ENCODE data around the gene SIGMAR1.

SIGMAR1 gene

DNA sequence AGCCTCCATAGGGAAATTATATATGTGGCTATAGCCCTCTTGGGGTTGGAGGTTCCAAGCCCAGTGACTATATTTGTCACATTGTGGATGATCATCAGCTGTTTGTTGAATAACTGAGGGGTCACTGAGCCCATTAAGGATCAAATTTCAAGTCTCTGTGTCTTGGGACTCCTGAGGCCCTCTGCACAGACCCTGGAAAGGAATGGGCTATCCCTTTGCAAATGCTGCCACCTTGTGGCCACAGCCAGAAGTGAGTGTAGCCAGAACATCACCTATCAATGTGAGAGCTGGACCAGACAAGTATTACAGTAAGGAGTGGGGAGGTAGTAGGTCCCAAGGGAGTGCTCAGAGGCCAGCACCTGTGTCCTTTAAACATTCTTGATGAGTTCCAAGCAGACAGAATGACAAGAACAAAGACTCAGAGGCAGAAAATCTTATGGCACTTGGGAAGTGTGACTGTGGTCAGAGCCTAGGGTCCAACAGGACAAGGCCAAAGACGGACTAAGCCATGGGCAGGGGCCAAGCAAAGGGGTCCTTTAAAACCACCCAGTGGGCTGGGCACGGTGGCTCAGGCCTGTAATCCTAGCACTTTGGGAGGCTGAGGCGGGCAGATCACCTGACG is 33.9 kb downstream of the SIGMAR1 start:
- DNase-seq (ENCODE audit: low spot score), result peak; percentile 90

DNA sequence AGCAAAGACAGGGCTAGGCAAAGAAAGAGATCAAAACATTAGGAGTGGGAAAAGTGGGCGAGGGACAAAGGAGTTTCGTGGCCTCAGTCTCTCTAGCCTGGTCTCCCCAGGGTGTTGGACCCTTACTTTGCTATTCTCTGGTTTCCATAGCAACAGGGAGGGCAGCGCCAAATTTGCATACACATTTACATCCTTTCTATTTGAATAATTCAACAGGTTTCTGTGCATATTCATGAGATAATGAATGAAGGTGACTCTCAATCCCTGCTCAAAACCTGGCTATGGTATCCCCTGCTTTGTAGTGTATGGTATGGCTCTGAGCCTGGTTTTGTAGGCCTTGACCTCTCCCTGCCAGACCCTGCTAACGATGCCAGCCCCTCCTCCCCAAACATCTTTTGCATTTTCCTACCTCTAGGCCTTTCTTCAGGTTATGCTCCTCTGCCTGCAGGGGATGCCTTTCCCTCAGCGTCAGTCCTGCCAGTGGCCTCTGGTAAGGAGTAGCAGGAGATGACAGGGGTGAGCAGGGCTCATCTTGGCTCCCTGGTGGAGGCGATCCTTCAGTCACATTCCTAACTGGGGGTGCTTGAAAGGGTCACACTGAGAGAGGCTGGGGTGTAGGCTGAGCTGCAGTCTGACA is 35.5 kb downstream of the SIGMAR1 start:
- DNase-seq (ENCODE audit: low spot score), result no peak

GRCh38 chr9:34600908-34601307 is 36.7 kb downstream of the SIGMAR1 start:
- no peak for DNase-seq (ENCODE audit: low spot score)

- DNase-seq (ENCODE audit: low spot score), result no peak
Observed at GRCh38 chr9:34599546-34599945, 38.0 kb downstream of the SIGMAR1 start.

- DNase-seq (ENCODE audit: low spot score), result no peak
Observed at GRCh38 chr9:34594177-34594576, 43.4 kb downstream of the SIGMAR1 start.

DNA sequence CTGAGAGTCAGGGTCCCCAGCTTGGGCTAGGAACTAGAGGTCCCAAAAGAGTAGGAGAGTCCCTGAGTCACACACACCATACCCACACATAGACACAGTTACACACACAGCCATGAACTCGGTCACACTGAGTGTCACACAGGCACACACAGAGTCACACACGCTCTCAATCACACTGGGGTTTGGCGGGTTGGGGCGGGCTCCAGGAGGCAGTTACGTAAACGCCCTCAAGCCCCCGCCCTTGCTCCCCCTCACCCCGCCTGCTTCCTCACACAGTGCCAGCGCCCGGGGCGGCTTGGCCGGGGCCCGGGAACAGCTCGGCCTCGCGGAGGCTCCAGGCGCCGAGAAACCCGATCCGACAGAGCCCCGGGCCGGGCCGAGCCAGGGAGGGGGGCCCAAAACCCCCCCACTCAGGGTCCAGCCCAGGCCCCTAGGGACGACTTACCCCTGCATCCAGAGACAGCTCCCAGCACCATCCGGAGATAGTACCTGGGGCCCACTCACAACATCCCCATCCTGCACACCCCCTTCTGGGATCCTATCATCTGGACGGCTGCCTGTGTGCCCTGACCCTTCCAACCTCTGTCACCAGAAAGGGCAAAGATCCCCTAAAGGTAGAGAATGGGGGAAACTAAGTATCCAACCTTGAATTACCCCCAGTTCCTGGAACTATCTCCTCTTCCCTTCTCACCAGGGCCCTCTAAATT is 44.5 kb downstream of the SIGMAR1 start:
- DNase-seq (ENCODE audit: low spot score), result peak; percentile 38

DNA sequence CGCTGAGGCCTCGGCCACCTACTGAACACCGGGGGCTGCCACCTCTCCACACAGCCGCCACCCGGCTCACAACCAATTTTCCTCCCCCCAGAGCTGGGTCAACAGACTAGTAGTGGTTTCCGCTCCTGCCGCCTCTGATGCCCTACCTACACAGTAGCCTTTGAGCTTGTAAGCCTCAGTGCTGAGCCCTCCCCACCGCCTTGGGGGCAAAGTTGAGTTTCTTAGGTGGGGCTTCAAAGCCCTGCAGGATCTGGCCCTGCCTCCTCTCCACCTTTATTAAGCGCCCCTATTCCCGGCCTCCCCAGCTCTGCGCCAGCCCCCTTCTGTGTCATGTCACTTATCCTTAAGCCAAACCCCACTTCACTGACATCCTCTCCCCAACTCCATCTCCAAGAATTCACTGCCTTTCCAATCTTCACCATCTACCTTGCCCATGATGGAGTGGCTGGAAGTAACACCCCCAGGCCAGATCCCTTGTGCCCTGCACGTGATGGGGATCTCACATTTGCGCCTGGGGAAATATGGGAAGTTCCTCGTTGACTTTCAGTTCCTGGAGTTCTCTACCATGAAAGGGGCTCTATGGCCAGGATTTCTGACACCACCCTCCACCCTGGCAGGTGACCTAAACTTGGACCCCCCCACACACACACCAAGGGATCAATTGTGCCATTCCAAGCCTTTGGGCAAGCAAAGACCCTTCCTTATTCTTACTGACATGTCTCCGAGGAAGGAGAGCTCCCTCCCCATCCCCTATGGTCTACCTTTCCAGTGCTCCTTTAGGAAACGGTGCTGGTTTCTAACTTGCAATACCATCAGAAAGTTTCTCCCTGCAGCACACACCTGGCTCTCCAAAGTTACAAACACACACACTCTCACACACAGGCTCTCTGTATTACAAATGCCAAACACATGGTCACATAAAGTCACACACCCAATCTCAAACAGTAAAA is 45.4 kb downstream of the SIGMAR1 start:
- DNase-seq (ENCODE audit: low spot score), result no peak

GRCh38 chr9:34591248-34591916 is 46.2 kb downstream of the SIGMAR1 start:
- peak; percentile 92 for DNase-seq (ENCODE audit: low spot score)

DNA sequence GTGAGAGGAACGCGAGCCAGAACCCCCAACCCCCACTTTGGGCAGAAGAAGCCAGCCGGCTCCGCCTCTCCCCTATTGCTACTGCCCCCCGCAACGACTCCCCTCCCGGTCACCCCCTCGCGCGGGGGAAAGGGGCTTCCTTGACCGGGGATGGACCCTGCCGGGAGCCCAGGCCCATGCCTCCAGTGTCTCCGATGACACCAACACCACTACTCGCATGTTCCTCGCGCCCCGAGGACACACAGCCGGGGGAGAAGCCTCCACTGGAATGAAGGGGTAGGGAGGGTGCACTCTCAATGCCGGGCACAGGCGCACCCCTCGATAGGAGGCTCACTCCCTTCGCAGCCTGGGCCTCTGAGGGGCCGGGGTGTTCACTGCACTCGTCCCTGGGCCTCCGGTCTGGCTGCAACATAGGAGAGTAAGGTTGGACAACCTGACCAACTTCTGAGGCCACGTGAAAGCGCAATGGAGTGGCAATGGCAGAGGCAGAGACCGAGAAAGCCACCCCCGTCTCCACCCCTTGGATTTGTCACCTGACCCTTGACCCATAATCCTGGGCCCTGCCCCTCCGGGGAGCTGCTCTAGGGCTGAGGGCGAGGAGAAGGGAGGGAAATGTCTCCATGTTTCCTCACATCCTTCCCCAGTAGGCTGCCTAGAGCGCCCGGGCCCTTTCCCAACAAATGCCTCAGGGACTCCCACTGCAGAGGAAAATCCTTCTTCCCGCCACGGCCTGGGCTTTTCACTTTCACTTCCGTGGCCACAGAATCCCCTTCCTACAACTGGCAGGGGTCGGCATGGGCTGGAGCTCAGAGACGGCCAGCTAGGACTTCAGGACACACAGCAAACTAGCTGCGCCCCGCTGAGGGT is 47.0 kb downstream of the SIGMAR1 start:
- no peak for DNase-seq (ENCODE audit: low spot score)

DNA sequence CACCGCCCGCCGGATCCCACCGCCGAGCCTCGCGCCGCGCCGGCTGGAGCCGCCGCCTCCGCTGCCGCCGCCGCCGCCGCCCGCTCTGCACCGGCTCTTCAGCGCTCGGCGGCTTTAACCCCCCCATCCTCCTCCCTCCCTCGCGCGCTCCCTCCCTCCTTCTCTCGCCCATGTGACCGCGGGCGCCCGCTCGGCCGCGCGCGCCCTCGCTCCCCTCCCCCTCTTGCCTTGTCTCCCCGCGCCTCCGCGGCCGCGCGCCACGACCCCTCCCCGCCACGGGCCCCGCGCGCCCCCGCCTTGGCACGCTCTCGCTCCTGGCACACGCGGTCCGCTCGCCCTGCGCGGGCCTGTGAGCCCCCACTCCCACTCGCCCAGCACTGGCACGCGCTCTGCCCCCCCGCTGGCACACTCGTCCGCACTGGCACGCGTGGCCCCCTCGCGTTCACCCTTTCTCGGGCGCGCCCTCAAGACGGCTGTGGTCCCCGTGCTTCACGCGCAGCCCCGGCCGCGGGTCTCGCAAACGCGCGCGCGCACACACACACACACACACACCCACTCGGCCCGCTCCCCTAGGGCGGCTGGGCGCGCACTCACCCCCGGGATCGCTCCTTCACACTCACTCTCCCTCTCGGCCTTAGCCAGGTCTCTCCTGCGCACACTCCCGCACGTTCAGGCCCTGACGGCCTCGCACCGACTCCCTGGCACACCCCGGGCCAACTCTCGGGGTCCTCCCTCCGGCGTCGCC is 47.8 kb downstream of the SIGMAR1 start, which contains the start of gene CNTFR:
TSS of gene CNTFR (minus strand) at position 89 of the 745 bp plus-strand sequence. CDS start 20,743 bp downstream, outside the sequence.
- DNase-seq (ENCODE audit: low spot score), result no peak

- DNase-seq (ENCODE audit: low spot score), result no peak
Observed at GRCh38 chr9:34588671-34589635, 48.6 kb downstream of the SIGMAR1 start.

- no peak for DNase-seq (ENCODE audit: low spot score)
Observed at GRCh38 chr9:34587271-34587670, 50.3 kb downstream of the SIGMAR1 start.

- no peak for DNase-seq (ENCODE audit: low spot score)
Observed at GRCh38 chr9:34585946-34586669, 51.5 kb downstream of the SIGMAR1 start.

- no peak for DNase-seq (ENCODE audit: low spot score)
Observed at GRCh38 chr9:34584970-34585369, 52.6 kb downstream of the SIGMAR1 start.

All from AG08395 (cell line).